Measurements from ENCODE around the gene RBCK1. TPM values are rescaled to one million over a fixed set of nuclear protein-coding genes. Genes with fewer than 3 reads are reported as not detected.

Gene RBCK1
- polyA plus RNA-seq, 1 donor = 86.9 TPM

- H3K4me3 ChIP-seq (ENCODE audit: low read length) = no peak overlapping the region
- no peak overlapping the region for H3K27ac ChIP-seq (ENCODE audit: low read length)
- H3K9me3 ChIP-seq (ENCODE audit: control insufficient read depth, low read depth, low read length) = no peaks in the 10 kb centered on the region
- DNase-seq = no peak
- WGBS (ENCODE audit: insufficient coverage, low lambda C conversion rate) = no CpG with 5 or more reads among the region's 6 CpGs
- peaks cover 7% of the 10 kb centered on the region for H3K4me1 ChIP-seq (ENCODE audit: control insufficient read depth, insufficient read depth, low read length)
- no peaks in the 10 kb centered on the region for H3K36me3 ChIP-seq (ENCODE audit: control insufficient read depth, insufficient read depth, low read length)
- H3K27me3 ChIP-seq (ENCODE audit: control insufficient read depth, insufficient read depth, low read length) = no peaks in the 10 kb centered on the region
Observed at GRCh38 chr20:397432-398237, 10.5 kb upstream of the RBCK1 start.

GRCh38 chr20:399182-399707 is 8.9 kb upstream of the RBCK1 start:
- no peak overlapping the region for H3K27ac ChIP-seq (ENCODE audit: low read length)
- H3K27me3 ChIP-seq (ENCODE audit: control insufficient read depth, insufficient read depth, low read length) = no peaks in the 10 kb centered on the region
- no peak for DNase-seq
- no peak overlapping the region for H3K4me3 ChIP-seq (ENCODE audit: low read length)
- 100% methylated on average over 1 of the region's 9 CpGs for WGBS (ENCODE audit: insufficient coverage, low lambda C conversion rate)
- peaks cover 8% of the 10 kb centered on the region for H3K4me1 ChIP-seq (ENCODE audit: control insufficient read depth, insufficient read depth, low read length)
- H3K9me3 ChIP-seq (ENCODE audit: control insufficient read depth, low read depth, low read length) = no peaks in the 10 kb centered on the region
- no peaks in the 10 kb centered on the region for H3K36me3 ChIP-seq (ENCODE audit: control insufficient read depth, insufficient read depth, low read length)

- DNase-seq = no peak
- H3K4me1 ChIP-seq (ENCODE audit: control insufficient read depth, insufficient read depth, low read length) = peaks cover 8% of the 10 kb centered on the region
- no peak overlapping the region for H3K27ac ChIP-seq (ENCODE audit: low read length)
- no peaks in the 10 kb centered on the region for H3K36me3 ChIP-seq (ENCODE audit: control insufficient read depth, insufficient read depth, low read length)
- H3K9me3 ChIP-seq (ENCODE audit: control insufficient read depth, low read depth, low read length) = no peaks in the 10 kb centered on the region
- H3K27me3 ChIP-seq (ENCODE audit: control insufficient read depth, insufficient read depth, low read length) = no peaks in the 10 kb centered on the region
- H3K4me3 ChIP-seq (ENCODE audit: low read length) = no peak overlapping the region
- no CpG with 5 or more reads among the region's 2 CpGs for WGBS (ENCODE audit: insufficient coverage, low lambda C conversion rate)
Observed at GRCh38 chr20:400128-400453, 8.0 kb upstream of the RBCK1 start.

GRCh38 chr20:400454-401275 is 7.4 kb upstream of the RBCK1 start:
- Histone ChIP-seq H3K27ac (ENCODE audit: low read length) (no peak overlapping the region), H3K4me3 (ENCODE audit: low read length) (no peak overlapping the region), H3K27me3 (ENCODE audit: control insufficient read depth, insufficient read depth, low read length) (no peaks in the 10 kb centered on the region), H3K4me1 (ENCODE audit: control insufficient read depth, insufficient read depth, low read length) (peaks cover 8% of the 10 kb centered on the region), H3K36me3 (ENCODE audit: control insufficient read depth, insufficient read depth, low read length) (no peaks in the 10 kb centered on the region), H3K9me3 (ENCODE audit: control insufficient read depth, low read depth, low read length) (no peaks in the 10 kb centered on the region)
- no CpG with 5 or more reads among the region's 5 CpGs for WGBS (ENCODE audit: insufficient coverage, low lambda C conversion rate)
- DNase-seq = peak in 1 of 2 donors; percentile 34

- H3K36me3 ChIP-seq (ENCODE audit: control insufficient read depth, insufficient read depth, low read length) = no peaks in the 10 kb centered on the region
- peaks cover 8% of the 10 kb centered on the region for H3K4me1 ChIP-seq (ENCODE audit: control insufficient read depth, insufficient read depth, low read length)
- H3K4me3 ChIP-seq (ENCODE audit: low read length) = no peak overlapping the region
- H3K27ac ChIP-seq (ENCODE audit: low read length) = peak overlapping the region; percentile 82
- peak; percentile 93 to 97 for DNase-seq
- WGBS (ENCODE audit: insufficient coverage, low lambda C conversion rate) = 20% methylated on average over 1 of the region's 9 CpGs
- no peaks in the 10 kb centered on the region for H3K27me3 ChIP-seq (ENCODE audit: control insufficient read depth, insufficient read depth, low read length)
- H3K9me3 ChIP-seq (ENCODE audit: control insufficient read depth, low read depth, low read length) = no peaks in the 10 kb centered on the region
Observed at GRCh38 chr20:401682-402495, 6.2 kb upstream of the RBCK1 start.

GRCh38 chr20:402496-402885 is 5.6 kb upstream of the RBCK1 start:
- DNase-seq = no peak
- Histone ChIP-seq H3K27ac (ENCODE audit: low read length) (peak overlapping the region; percentile 82), H3K9me3 (ENCODE audit: control insufficient read depth, low read depth, low read length) (no peaks in the 10 kb centered on the region), H3K27me3 (ENCODE audit: control insufficient read depth, insufficient read depth, low read length) (no peaks in the 10 kb centered on the region), H3K4me1 (ENCODE audit: control insufficient read depth, insufficient read depth, low read length) (peaks cover 12% of the 10 kb centered on the region), H3K4me3 (ENCODE audit: low read length) (no peak overlapping the region), H3K36me3 (ENCODE audit: control insufficient read depth, insufficient read depth, low read length) (no peaks in the 10 kb centered on the region)
- WGBS (ENCODE audit: insufficient coverage, low lambda C conversion rate) = no CpG with 5 or more reads among the region's 2 CpGs

- H3K4me3 ChIP-seq (ENCODE audit: low read length) = no peak overlapping the region
- H3K4me1 ChIP-seq (ENCODE audit: control insufficient read depth, insufficient read depth, low read length) = peaks cover 12% of the 10 kb centered on the region
- H3K9me3 ChIP-seq (ENCODE audit: control insufficient read depth, low read depth, low read length) = no peaks in the 10 kb centered on the region
- no peak for DNase-seq
- WGBS (ENCODE audit: insufficient coverage, low lambda C conversion rate) = 80% methylated on average over 3 of the region's 6 CpGs
- peak overlapping the region; percentile 82 for H3K27ac ChIP-seq (ENCODE audit: low read length)
- H3K27me3 ChIP-seq (ENCODE audit: control insufficient read depth, insufficient read depth, low read length) = no peaks in the 10 kb centered on the region
- H3K36me3 ChIP-seq (ENCODE audit: control insufficient read depth, insufficient read depth, low read length) = no peaks in the 10 kb centered on the region
Observed at GRCh38 chr20:402898-403581, 5.1 kb upstream of the RBCK1 start.

GRCh38 chr20:403582-403957 is 4.5 kb upstream of the RBCK1 start:
- Histone ChIP-seq H3K4me3 (ENCODE audit: low read length) (no peak overlapping the region), H3K36me3 (ENCODE audit: control insufficient read depth, insufficient read depth, low read length) (no peaks in the 10 kb centered on the region), H3K27me3 (ENCODE audit: control insufficient read depth, insufficient read depth, low read length) (no peaks in the 10 kb centered on the region), H3K4me1 (ENCODE audit: control insufficient read depth, insufficient read depth, low read length) (peaks cover 12% of the 10 kb centered on the region), H3K27ac (ENCODE audit: low read length) (no peak overlapping the region), H3K9me3 (ENCODE audit: control insufficient read depth, low read depth, low read length) (no peaks in the 10 kb centered on the region)
- DNase-seq = no peak
- no CpG with 5 or more reads among the region's 3 CpGs for WGBS (ENCODE audit: insufficient coverage, low lambda C conversion rate)

- H3K4me1 ChIP-seq (ENCODE audit: control insufficient read depth, insufficient read depth, low read length) = peaks cover 13% of the 10 kb centered on the region
- no peak overlapping the region for H3K27ac ChIP-seq (ENCODE audit: low read length)
- no CpG with 5 or more reads among the region's 4 CpGs for WGBS (ENCODE audit: insufficient coverage, low lambda C conversion rate)
- H3K36me3 ChIP-seq (ENCODE audit: control insufficient read depth, insufficient read depth, low read length) = no peaks in the 10 kb centered on the region
- H3K27me3 ChIP-seq (ENCODE audit: control insufficient read depth, insufficient read depth, low read length) = no peaks in the 10 kb centered on the region
- DNase-seq = no peak
- no peaks in the 10 kb centered on the region for H3K9me3 ChIP-seq (ENCODE audit: control insufficient read depth, low read depth, low read length)
- H3K4me3 ChIP-seq (ENCODE audit: low read length) = no peak overlapping the region
Observed at GRCh38 chr20:404088-404487, 4.0 kb upstream of the RBCK1 start.
